GM12891 (cell line): ENCODE data around the gene CXorf49.
"Not testable (repeated sequence)": the region's sequence is repeated elsewhere in the genome, so short reads cannot be mapped to it uniquely, and the experiment has no call there.

Experiments used
- POLR2A ChIP-seq: IDR thresholded peaks from 2 replicates; pipeline ENCODE4 v1.6.1; 2011; ENCODE audit warnings: low read depth, low read length, control low read depth
- POLR2AphosphoS5 ChIP-seq: IDR thresholded peaks from 2 replicates; pipeline ENCODE4 v1.6.1; 2011; ENCODE audit warnings: low read depth, low read length, control low read depth
- POU2F2 ChIP-seq: IDR thresholded peaks from 2 replicates; pipeline ENCODE4 v1.6.1; 2011; ENCODE audit warnings: low read depth, mild to moderate bottlenecking, control low read depth, low read length, moderate library complexity
- SPI1 ChIP-seq: IDR thresholded peaks from 2 replicates; pipeline ENCODE4 v1.6.1; 2011; ENCODE audit warnings: low read depth, low read length, control low read depth

DNA sequence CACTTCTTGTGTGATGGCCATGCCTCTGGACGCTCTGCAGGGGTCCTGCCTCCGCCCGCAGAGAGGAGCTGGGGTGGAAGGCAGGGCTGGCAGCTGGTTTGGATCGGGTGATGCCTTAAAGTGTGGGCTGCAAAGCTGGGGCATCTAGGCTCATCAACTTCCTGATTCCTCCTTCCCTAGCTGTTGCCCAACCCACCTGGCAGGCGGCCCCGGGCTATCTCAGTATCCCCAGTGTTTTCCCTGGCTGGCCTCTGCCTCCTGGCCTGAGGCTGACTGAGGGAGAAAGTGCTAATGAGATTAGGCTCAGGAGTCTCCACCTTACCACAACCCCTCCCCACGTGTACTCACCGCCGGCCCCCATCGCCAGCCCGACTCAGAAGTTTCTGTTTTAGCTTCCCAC, 46.7 kb upstream of the CXorf49 start:
- not testable (repeated sequence) for TF ChIP-seq POU2F2, POLR2AphosphoS5, POLR2A, SPI1
